Adrenal gland (tissue), 12 donors: Measurements from ENCODE around the gene RAET1E. TPM values are rescaled to one million over a fixed set of nuclear protein-coding genes. Genes with fewer than 3 reads are reported as not detected.
"Not testable (repeated sequence)": the region's sequence is repeated elsewhere in the genome, so short reads cannot be mapped to it uniquely, and the experiment has no call there.

Experiments
- DNase-seq, 7 donors: peaks; one replicate each; pipeline ENCODE4 v3.0.0-alpha.2; 2019 to 2020
- H3K27ac ChIP-seq, 5 donors: fragments of 200-600 bp; sonication (generic) in 4 of 5; 1 replicate in 3 of 5; 2 replicates in 2 of 5; pipeline versions ENCODE4 v1.5.1 to v1.8.0; 2016 to 2020; ENCODE audit warnings: mild to moderate bottlenecking in 1 of 5
- H3K27me3 ChIP-seq: fragments of 200-600 bp; 2 replicates; pipeline ENCODE4 v1.8.0; 2021
- H3K36me3 ChIP-seq, 2 donors: fragments of 200-600 bp; replicated peaks in 1 of 2; 1 replicate in 1 of 2; 2 replicates in 1 of 2; pipeline versions ENCODE4 v1.5.1 to v1.8.0; 2018 to 2022
- H3K4me1 ChIP-seq, 2 donors: fragments of 200-600 bp; replicated peaks in 1 of 2; 1 replicate in 1 of 2; 2 replicates in 1 of 2; pipeline versions ENCODE4 v1.5.1 to v1.8.0; 2018 to 2021
- H3K4me3 ChIP-seq, 4 donors: fragments of 200-600 bp; sonication (generic) in 3 of 4; one replicate each; pipeline ENCODE4 v1.5.1; 2016 to 2018
- H3K9me3 ChIP-seq, 3 donors: fragments of 200-600 bp; sonication (generic) in 1 of 3; replicated peaks in 1 of 3; 1 replicate in 2 of 3; 2 replicates in 1 of 3; pipeline versions ENCODE4 v1.5.1 to v1.8.0; 2016 to 2021
- POLR2A ChIP-seq, 2 donors: fragments of 450-650 bp; IDR thresholded peaks; one replicate each; pipeline ENCODE4 v1.6.1; 2017; ENCODE audit warnings: antibody characterized with exemption in 2 of 2, mild to moderate bottlenecking in 2 of 2, moderate library complexity in 1 of 2
- WGBS, 4 donors: extraction: QIAGEN DNeasy Blood & Tissue Kit in 2 of 4; methylation state at CpG; one replicate each; pipeline versions ENCODE4 v1.1.5 to v1.1.7; 2013 to 2017; 5-methylcytosine and 5-hydroxymethylcytosine counted together
- intact Hi-C, 2 donors: fragments of 100-400 bp; cut with DNase I; formaldehyde crosslinking; loops; one replicate each; pipeline versions ENCODE4 v1.14.1 to v1.15.0; 2022 to 2023
- polyA plus RNA-seq, 3 donors: library from polyadenylated mRNA; stranded (reverse); fragments of 200-250 nt in 2 of 3; fragments of 350-450 nt in 1 of 3; fragmentation: Illumina TruSeq in 1 of 3; extraction: RNeasy Lipid Tissue Mini Kit (QIAGEN cat#74804) in 1 of 3; gene quantifications; one replicate each; pipeline ENCODE4 v1.2.3, GENCODE V29; 2013 to 2014
- total RNA-seq, 9 donors: library from RNA; depleted of rRNA in 4 of 9; stranded (reverse); fragments of >200 nt in 4 of 9; fragments of 120-200 nt in 1 of 9; fragmentation: NEBNext Ultra II Directional in 1 of 9; extraction: Animal tissue kit (Norgen Biotek cat#: 25700) in 1 of 9; gene quantifications; one replicate each; pipeline versions ENCODE4 v1.1.0 to v1.2.4, GENCODE V29; 2013 to 2023
- TF ChIP-seq, protein P1 (sequence below), 6 experiments: fragments of 450-650 bp in 4 of 6; fragments of 200-600 bp in 2 of 6; sonication (generic) in 1 of 6; IDR thresholded peaks; 1 replicate in 5 of 6; 2 replicates in 1 of 6; pipeline versions ENCODE4 v1.5.1 to v1.8.0; 2016 to 2021; ENCODE audit warnings: antibody characterized with exemption in 6 of 6, mild to moderate bottlenecking in 2 of 6, moderate library complexity in 1 of 6
- donor health status: healthy with polysubstance abuse.
- donor health status: Bipolar disorder and iron deficiency.
- donor health status: DM: yes; HTN: yes; CAD: no.
- donor health status: DM: no; HTN: no; CAD: no.
- donor health status: DM: no; HTN: no; CAD: no.
- donor health status: DM: yes; HTN: yes; CAD: no.

Gene RAET1E
- total and polyA plus RNA-seq, 12 donors = 0.17 to 9.2 (median 1.1) TPM; not detected in 1

DNA sequence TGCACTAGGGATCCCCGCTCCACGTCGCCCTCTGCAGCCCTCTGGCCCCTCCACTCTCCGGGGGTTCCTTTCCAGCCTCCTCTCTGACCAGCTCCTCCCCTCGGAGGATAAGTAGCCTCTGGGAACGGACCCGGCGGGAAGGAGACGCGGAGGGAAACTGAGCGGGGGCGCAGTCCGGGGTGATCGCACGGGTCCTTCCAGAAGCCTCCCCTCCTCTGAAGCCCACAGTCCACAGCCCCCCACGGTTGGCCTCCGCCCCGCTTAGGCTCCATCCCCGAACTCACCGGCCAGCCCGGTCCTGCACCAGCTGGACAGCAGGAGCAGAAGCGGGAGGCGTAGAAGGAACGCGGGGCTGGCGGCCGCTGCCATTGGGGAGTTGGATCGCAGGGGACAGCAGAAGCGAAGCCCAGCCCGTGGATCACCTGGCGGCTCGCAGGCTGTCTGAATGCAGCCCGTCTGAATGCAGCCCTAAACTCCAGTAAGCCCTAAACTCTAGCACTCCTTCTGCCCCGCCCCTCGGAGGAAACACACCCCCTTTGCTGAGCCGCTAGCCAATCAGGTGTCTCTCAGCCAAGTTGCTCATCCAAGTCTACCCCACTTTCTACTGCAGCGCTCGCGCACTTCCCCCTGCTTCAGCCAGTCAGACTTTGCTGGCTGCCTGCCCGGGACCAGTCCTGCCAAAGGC, 24.9 kb upstream of the RAET1E start, which contains the start of gene RAET1G:
TSS of gene RAET1G (minus strand) at position 480 of the 685 bp plus-strand sequence. CDS start at position 369, 111 bp downstream.
- Histone ChIP-seq H3K4me1 (peaks cover 10 to 16% of the 10 kb centered on the region in 2 donors), H3K9me3 (no peaks in the 10 kb centered on the region), H3K27ac (peak within 1 kb of the TSS in 1 of 5 donors; percentile 37), H3K4me3 (peak within 1 kb of the TSS; percentile 22 to 51 (median 40)), H3K36me3 (no peaks in the 10 kb centered on the region), H3K27me3 (no peaks in the 10 kb centered on the region)
- WGBS, 4 donors = 0 to 1% (median 1%) methylated on average over 19 to 40 of the region's 40 CpGs
- peak; percentile 95 to 98 (median 97) for DNase-seq
- peak in 1 of 2 donors; percentile 70 for TF ChIP-seq POLR2A (IDR thresholded peaks at IDR 0.05)
- TF ChIP-seq, protein P1, sequence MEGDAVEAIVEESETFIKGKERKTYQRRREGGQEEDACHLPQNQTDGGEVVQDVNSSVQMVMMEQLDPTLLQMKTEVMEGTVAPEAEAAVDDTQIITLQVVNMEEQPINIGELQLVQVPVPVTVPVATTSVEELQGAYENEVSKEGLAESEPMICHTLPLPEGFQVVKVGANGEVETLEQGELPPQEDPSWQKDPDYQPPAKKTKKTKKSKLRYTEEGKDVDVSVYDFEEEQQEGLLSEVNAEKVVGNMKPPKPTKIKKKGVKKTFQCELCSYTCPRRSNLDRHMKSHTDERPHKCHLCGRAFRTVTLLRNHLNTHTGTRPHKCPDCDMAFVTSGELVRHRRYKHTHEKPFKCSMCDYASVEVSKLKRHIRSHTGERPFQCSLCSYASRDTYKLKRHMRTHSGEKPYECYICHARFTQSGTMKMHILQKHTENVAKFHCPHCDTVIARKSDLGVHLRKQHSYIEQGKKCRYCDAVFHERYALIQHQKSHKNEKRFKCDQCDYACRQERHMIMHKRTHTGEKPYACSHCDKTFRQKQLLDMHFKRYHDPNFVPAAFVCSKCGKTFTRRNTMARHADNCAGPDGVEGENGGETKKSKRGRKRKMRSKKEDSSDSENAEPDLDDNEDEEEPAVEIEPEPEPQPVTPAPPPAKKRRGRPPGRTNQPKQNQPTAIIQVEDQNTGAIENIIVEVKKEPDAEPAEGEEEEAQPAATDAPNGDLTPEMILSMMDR (IDR thresholded peaks at IDR 0.05) = no peak
- intact Hi-C loops = loop anchor here (10.0 kb wide), 2 partner anchors 58 to 198 kb away; partner anchors contain the start of gene LRP11 (in 2 of the 2)

DNA sequence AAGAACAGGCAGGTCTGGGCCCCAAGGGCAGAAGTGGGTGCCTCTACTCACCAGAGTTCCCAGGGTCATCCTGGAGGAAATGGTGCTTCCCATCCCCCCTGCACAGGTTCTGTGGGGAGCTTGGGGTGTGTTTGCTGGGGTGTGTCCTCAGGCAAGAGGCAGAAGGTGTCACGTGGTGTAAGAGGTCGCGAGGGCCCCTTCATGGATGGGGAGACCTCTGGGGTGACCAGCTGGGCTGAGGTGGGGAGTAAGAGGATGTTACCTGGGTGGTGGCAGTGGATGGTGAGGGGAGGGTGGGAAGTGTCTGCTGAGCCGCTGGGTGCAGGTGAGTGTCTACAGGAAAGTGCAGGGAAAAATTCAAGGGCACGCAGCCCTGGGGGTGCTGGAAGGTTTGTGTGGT, 24.2 kb upstream of the RAET1E start:
- H3K27me3 ChIP-seq, H3K27ac ChIP-seq, H3K36me3 ChIP-seq, H3K9me3 ChIP-seq, H3K4me3 ChIP-seq: not testable (repeated sequence)
- peaks cover 10 to 16% of the 10 kb centered on the region in 2 donors for H3K4me1 ChIP-seq
- WGBS, 4 donors = 39 to 48% (median 44%) methylated on average over 5 of the region's 5 CpGs
- intact Hi-C loops = loop anchor here (10.0 kb wide), 2 partner anchors 57 to 197 kb away; partner anchors contain the start of gene LRP11 (in 2 of the 2)
- DNase-seq = peak in 1 of 7 donors; percentile 49

DNA sequence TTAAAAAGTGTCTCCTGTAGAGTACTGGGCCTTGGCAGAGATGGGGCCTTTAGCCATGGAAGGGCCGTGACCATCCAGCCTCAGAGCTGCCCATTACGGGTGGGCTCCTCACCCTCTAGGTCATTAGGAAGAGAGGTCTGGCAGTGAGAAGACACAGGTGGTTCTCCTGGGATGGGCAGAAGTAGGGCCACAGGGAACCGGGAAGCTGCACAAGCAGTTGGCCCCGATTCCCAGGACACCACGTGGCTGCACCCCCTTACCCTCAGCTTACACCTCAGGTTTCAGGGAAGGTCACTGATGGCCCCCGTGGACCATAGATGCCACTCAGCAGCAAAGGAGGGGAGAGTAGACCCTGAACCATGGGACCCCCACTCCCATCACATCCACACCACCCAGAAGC, 23.4 kb upstream of the RAET1E start:
- H3K4me3 ChIP-seq = no peak overlapping the region
- no peak for TF ChIP-seq POLR2A (IDR thresholded peaks at IDR 0.05)
- TF ChIP-seq, protein P1 (IDR thresholded peaks at IDR 0.05) = no peak
- H3K27ac ChIP-seq = no peak overlapping the region
- peak in 2 of 7 donors; percentile 12 to 21 for DNase-seq
- intact Hi-C loops = loop anchor here (10.0 kb wide), 2 partner anchors 57 to 197 kb away; partner anchors contain the start of gene LRP11 (in 2 of the 2)
- H3K36me3 ChIP-seq = no peaks in the 10 kb centered on the region
- peaks cover 10 to 16% of the 10 kb centered on the region in 2 donors for H3K4me1 ChIP-seq
- WGBS, 4 donors = 85 to 95% (median 91%) methylated on average over 5 to 6 of the region's 6 CpGs
- no peaks in the 10 kb centered on the region for H3K27me3 ChIP-seq
- no peaks in the 10 kb centered on the region for H3K9me3 ChIP-seq

DNA sequence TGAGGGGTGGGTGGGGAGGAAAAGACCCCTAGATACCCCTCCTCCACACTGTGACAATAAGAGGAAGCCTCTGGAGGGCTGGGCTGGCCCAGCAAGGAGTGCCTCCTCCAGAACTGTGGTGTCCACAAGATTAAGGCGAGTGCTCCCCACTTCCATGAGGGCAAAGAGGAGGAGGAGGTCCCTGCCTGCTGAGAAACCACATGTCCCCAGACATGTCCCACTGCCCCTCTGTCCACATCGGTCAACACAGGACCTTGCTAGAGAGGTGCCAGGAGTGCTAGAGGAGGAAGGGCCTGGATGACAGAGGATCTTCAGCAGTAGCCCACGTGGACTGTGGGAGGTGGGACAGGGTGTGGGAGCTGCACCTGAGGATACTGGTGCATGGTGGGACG, 21.9 kb upstream of the RAET1E start:
- intact Hi-C loops = loop anchor here (10.0 kb wide), 2 partner anchors 55 to 195 kb away; partner anchors contain the start of gene LRP11 (in 2 of the 2)
- Histone ChIP-seq H3K4me1 (peaks cover 0 to 7% of the 10 kb centered on the region in 2 donors), H3K27me3 (no peaks in the 10 kb centered on the region), H3K4me3 (no peak overlapping the region), H3K36me3 (no peaks in the 10 kb centered on the region), H3K9me3 (no peaks in the 10 kb centered on the region), H3K27ac (no peak overlapping the region)
- DNase-seq = peak in 2 of 7 donors; percentile 9 to 15
- no peak for TF ChIP-seq POLR2A (IDR thresholded peaks at IDR 0.05)
- TF ChIP-seq, protein P1 (IDR thresholded peaks at IDR 0.05) = no peak
- WGBS, 4 donors = 90 to 97% (median 93%) methylated on average over 3 to 4 of the region's 4 CpGs

DNA sequence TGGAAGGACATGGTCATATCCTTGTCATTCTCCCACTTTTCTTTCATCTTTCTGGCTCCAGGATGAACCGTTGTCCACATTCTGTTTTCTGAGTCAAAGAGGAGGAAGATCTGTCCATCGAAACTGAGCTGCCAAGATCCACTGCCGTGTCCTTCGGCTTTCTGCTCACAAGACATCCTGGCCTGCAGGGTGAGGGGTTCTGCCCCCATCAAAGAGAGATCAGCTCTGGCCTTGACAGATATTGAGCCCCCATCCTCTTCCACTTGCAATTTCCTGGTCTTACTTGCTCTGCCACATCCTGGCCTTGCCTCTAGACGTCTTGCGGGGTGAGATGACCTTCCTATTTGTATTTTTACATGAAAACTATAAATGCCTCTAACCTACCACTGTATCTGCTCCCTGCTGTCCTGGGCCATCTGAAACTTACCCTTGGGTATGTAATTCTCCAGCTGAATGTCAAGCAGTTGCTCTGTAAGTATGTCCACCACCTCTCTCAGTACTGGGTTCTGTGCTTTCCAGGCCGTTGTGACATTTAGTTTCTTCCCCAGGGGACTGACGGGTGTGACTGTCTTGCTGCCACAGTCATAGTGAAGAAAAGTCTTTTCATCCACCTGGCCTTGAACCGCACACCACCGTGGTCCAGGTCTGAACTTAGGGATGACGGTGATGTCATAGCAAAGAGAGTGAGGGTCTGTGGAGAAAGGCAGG, 21.4 kb upstream of the RAET1E start:
- H3K9me3 ChIP-seq, H3K27ac ChIP-seq, H3K4me3 ChIP-seq, intact Hi-C loops, H3K36me3 ChIP-seq, H3K4me1 ChIP-seq, H3K27me3 ChIP-seq: not testable (repeated sequence)
- WGBS, 4 donors = 77 to 87% (median 83%) methylated on average over 10 to 11 of the region's 11 CpGs
- peak in 2 of 7 donors; percentile 5 to 18 for DNase-seq
